ENCODE data around the gene RHPN2.
"Not testable (repeated sequence)": the region's sequence is repeated elsewhere in the genome, so short reads cannot be mapped to it uniquely, and the experiment has no call there.

The RHPN2 gene

GRCh38 chr19:33063753-33064457 lies 783 bp downstream of the RHPN2 start:
- DNase-seq: peak; percentile 3

GRCh38 chr19:33063356-33063752 lies 1.3 kb downstream of the RHPN2 start:
- no peak for DNase-seq

- DNase-seq: no peak
These were observed 1.8 kb downstream of the RHPN2 start for GRCh38 chr19:33062902-33063301.

- DNase-seq: no peak
These were observed 4.1 kb downstream of the RHPN2 start for GRCh38 chr19:33060586-33060985.

- DNase-seq: no peak
These were observed 9.0 kb downstream of the RHPN2 start for GRCh38 chr19:33055718-33056117.

GRCh38 chr19:33054623-33055022 lies 10.1 kb downstream of the RHPN2 start:
- no peak for DNase-seq

GRCh38 chr19:33052352-33052972 lies 12.2 kb downstream of the RHPN2 start:
- DNase-seq: no peak

GRCh38 chr19:33050110-33050509 lies 14.6 kb downstream of the RHPN2 start:
- no peak for DNase-seq

GRCh38 chr19:33048806-33049676 lies 15.6 kb downstream of the RHPN2 start:
- DNase-seq: no peak

- DNase-seq: no peak
These were observed 17.3 kb downstream of the RHPN2 start for GRCh38 chr19:33047422-33047821.

- DNase-seq: not testable (repeated sequence)
These were observed 22.9 kb downstream of the RHPN2 start for GRCh38 chr19:33041828-33042160.

GRCh38 chr19:33040994-33041827 lies 23.5 kb downstream of the RHPN2 start:
- DNase-seq: no peak

GRCh38 chr19:33039815-33040214 lies 24.9 kb downstream of the RHPN2 start:
- no peak for DNase-seq

- no peak for DNase-seq
These were observed 25.5 kb downstream of the RHPN2 start for GRCh38 chr19:33039108-33039599.

- DNase-seq: peak; percentile 13
These were observed 27.3 kb downstream of the RHPN2 start for GRCh38 chr19:33037168-33038025.

- not testable (repeated sequence) for DNase-seq
These were observed 28.1 kb downstream of the RHPN2 start for GRCh38 chr19:33036370-33037167.

- DNase-seq: no peak
These were observed 29.2 kb downstream of the RHPN2 start for GRCh38 chr19:33035461-33035860.

- DNase-seq: no peak
These were observed 32.4 kb downstream of the RHPN2 start for GRCh38 chr19:33032218-33032781.

- no peak for DNase-seq
These were observed 34.9 kb downstream of the RHPN2 start for GRCh38 chr19:33029746-33030303.

- not testable (repeated sequence) for DNase-seq
These were observed 38.1 kb downstream of the RHPN2 start for GRCh38 chr19:33026602-33027001.

Data from activated naive CD4-positive, alpha-beta T cell treated with Interleukin-2 at 50 U/mL for 16 hours (primary cell).